GM18507 (cell line): ENCODE results near the gene RASAL3.
A peak's percentile ranks its signal among the peaks of the same experiment; 100 is the strongest.
"Not testable (repeated sequence)": the region's sequence is repeated elsewhere in the genome, so short reads cannot be mapped to it uniquely, and the experiment has no call there.

Experiments
- DNase-seq: peaks from one replicate; pipeline ENCODE4 v3.0.0; 2011; ENCODE audit warnings: low read depth; ENCODE audit not compliant: insufficient read length; ENCODE audit errors: extremely low spot score
- FAIRE-seq: peaks from 2 replicates; lab custom pipeline; 2011; peaks lifted over from hg19 to GRCh38; lab: Jason Lieb, UNC

The RASAL3 gene

DNA sequence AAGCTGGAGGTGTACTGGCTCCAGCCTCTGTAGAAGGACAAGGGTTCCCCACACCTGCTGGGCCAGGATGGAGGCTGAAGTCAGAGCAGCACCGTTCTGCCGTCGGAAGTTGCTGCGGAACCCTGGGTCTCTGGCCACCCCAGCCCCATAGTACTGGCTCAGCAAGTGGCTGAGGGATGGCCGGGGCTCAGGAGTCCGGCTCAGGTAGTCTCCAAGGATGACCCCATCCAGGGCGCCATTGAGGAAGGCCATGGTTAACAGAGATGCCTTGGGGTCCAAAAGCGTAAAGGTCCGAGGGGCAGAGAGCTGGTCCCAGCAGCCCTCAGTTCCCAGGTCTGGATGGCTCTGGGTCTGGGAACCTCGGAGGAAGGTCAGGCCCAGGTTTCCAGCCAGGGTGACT is 11.3 kb upstream of the RASAL3 start:
- FAIRE-seq (no peak), DNase-seq (no peak)

DNA sequence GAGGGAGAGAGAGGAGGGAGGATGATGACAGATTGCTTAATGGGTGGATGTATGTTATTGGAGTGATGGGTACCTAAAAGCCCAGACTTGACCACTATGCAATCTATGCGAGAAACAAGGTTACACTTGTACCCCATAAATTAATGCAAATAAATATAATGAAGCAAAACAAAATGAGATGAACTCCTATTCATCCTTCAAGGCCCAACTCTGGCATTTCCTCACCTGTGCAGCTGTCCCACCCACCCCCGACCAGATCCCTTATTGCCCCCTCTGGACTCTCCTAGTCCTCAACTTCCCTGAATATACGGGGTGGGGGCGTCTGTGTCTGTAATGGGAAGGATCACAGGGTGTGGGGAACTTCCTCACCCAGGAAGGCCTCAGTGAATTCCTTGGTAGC is 10.8 kb upstream of the RASAL3 start:
- DNase-seq: no peak
- no peak for FAIRE-seq

- DNase-seq, FAIRE-seq: not testable (repeated sequence)
These were observed 9.5 kb upstream of the RASAL3 start for GRCh38 chr19:15473821-15474220.

GRCh38 chr19:15471639-15472101 is 7.3 kb upstream of the RASAL3 start:
- DNase-seq (no peak), FAIRE-seq (no peak)

DNA sequence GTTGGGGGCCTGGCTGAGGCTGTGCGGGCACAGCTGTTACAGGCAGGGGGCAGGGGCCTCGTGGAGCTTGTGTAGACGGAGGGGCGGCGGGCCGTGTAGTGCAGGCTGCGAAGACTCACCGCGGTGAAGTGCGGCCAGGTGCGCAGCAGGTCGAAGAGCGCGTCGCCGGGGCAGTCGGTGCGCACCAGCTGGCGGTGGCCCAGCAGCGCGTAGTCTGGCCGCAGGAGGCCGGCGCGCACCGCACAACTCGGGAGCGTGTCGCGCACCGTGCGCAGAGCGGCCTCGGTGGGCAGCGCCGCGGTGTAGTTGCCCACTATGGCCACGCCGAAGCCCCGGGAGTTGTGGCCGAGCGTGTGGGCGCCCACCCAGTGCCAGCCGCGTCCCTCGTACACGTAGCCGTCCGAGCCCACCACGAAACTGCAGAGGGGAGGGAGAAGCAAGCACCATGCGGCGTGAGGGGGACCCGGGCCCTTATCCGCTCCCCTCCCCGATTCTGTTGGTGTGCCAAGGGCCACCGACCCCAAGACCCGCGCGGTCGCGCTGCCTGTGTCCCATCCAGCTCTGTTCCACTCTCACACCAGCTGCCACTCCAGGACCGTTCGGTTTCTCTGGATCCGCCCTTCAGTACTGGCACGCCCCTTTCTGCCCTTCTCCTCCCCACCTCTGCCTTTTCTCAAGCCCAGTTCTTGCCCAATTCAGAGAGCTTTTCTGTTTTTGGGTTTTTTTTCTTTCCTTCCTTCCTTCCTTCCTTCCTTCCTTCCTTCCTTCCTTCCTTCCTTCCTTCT is 5.4 kb upstream of the RASAL3 start:
- DNase-seq: no peak
- FAIRE-seq: no peak

- FAIRE-seq: no peak
- no peak for DNase-seq
These were observed 4.5 kb upstream of the RASAL3 start for GRCh38 chr19:15468675-15469512.

GRCh38 chr19:15467734-15468214 is 3.4 kb upstream of the RASAL3 start:
- no peak for FAIRE-seq

GRCh38 chr19:15466851-15467733 is 2.7 kb upstream of the RASAL3 start:
- DNase-seq (no peak), FAIRE-seq (peak; percentile 99)

More at GRCh38 chr19:15467734-15468214, 3.4 kb upstream of the RASAL3 start:
- DNase-seq: no peak

DNA sequence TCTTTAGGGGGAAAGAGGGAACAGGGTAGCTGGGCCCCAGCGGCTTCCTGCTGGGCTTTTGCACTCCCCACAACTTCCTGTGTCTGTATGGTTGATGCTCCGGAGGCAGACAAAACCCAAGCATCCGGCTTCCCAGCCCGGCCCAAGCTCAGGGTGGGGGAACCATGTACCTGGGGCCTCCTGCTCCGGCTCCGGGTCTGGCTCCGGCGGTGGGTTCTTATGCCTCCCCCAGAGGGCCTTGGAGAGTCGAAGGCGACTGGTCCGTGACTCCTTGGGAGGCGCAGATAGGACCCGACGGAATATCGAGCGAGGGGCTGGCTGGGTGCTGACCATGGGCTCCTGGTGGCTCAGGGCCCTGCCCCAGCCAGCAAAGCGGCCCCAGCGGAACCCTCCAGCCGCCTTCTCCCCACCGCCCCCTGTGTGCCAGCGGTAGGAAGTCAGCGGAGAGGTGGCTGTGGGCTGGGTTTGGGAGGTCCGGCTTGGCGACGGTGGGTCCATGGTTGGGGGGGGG is 428 bp downstream of the RASAL3 start:
- FAIRE-seq (peak; percentile 90), DNase-seq (peak; percentile 56)

DNA sequence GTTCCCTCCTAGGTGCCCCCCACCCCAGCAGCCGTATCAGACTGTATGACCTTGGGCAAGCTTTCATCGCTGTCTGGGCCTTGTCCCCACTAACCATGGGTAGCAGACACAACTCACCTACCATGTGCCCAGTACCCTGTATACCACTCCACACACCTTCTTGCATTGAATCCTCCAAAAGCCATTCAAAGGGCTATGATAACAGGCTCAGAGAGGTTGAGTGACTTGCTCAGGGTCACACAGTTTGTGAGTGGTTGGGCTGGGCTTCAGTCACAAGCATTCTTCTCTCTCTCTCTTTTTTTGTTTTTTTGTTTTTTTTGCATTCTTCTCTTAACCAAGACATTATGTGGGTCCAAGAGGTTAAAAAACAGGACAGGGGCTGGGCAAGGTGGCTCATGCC is 2.6 kb downstream of the RASAL3 start:
- FAIRE-seq (no peak), DNase-seq (no peak)

DNA sequence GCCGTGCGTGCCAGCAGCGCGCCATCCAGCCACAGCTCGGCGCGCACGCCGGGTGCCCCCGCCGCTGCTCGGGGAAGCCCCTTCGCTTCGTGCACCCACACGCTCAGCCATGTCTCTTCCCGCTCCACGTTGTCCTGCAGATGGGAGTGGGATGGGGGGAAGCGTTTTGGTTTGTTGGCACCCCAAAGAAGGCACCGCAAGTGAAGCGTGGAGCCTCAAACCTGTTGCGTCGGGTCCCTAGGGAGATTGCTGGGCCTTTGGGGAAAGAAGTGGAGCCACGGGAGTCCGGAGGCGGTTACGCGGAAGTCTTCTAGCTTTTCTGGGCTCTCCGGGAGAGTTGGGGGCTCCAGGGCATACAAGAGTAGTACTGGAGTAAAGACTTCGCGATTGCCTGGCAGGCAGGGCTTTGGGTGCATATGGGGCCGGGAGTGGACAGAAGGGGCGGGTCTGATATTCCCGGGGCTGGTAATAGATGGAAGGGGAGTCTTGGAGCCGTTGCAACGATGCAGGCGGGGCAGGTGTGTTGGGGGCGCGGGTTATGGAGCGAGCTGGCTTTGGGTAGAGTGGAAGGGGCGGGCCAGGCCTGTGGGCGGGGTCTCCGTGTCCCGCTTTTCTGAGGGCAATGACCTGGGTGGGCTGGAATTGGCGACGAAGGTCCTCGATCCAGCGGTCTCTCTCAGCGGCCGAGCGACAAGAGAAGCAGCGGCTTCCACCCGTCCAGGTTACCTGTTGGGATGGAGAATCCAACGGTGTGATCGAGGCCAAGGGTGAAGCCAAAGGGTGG is 6.5 kb downstream of the RASAL3 start:
- DNase-seq: no peak
- FAIRE-seq: no peak

DNA sequence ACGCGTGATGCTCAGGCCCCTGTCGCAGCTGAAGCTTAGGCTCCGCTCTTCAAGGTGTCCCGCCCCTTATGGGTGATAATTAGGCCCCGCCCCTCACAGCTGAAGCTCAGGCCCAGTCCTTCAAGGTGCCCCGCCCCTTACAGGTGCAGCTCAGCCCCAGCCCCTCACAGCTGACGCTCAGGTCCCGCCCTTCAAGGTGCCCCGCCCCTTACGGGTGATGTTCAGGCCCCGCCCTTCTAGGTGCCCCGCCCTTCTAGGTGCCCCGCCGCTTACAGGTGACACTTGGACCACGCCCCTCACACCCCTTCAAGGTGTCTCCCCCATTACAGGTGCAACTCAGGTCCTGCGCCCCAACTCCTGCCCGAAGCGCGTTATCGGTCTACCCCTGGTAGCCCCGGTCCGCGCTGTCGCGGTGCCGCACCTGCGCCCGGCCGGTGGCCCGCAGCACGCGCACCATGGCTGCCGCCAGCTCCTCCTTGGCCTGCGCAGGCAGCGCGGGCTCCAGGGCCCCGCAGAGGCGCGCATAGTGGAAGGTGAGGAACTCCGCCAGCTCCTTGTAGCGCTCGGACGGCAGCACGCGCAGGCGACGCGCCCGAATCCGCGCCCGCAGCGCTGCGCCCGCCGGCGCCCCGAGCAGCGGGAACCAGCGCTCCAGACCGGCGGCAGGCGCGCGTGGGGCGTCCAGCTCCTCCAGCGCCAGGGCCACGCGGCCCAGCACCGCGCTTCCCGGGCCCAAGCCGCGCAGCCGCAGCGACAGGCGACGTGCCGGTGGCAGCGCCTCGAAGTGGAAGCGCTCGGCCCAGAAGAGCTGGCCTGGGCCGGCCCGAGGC is 7.3 kb downstream of the RASAL3 start:
- DNase-seq (no peak), FAIRE-seq (no peak)

DNA sequence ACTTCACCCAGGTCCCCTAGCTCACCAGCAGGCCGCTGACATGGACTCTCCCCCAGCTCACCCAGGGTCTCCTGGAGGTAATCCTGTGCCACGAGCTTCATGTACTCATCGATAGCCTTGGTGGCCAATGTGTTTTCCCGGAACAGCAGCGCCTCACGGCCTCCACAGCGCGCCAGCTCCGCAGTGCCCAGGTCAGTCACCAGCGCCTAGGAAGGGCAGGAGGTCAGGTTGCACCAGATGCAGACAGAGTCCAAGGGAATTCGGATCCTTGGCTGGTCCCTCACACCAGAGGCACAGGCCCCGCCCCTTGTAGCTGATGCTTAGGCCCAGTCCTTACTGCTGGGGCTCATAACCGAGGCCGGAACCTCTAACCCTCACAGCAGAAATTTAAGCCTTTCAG is 7.9 kb downstream of the RASAL3 start:
- FAIRE-seq (no peak), DNase-seq (no peak)

DNA sequence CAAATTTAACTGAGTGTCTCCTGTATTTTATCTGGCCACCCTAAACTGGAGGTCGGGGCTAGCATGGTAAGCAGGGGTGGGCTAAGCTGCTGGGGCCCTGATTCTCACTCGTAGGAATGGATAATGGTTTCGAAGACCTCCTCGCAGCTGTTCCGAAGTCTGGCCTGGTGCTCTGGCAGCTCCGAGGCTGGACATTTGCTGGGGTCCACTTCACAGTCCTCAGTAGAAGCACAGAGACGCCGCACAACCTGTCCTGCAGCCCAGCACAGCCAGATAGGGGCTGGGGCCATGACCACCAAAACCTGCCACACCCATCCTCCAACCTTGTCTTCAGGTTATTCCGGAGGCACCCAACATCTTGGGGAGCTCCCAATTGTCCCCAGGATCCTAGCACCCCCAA is 8.3 kb downstream of the RASAL3 start:
- FAIRE-seq (no peak), DNase-seq (no peak)

DNA sequence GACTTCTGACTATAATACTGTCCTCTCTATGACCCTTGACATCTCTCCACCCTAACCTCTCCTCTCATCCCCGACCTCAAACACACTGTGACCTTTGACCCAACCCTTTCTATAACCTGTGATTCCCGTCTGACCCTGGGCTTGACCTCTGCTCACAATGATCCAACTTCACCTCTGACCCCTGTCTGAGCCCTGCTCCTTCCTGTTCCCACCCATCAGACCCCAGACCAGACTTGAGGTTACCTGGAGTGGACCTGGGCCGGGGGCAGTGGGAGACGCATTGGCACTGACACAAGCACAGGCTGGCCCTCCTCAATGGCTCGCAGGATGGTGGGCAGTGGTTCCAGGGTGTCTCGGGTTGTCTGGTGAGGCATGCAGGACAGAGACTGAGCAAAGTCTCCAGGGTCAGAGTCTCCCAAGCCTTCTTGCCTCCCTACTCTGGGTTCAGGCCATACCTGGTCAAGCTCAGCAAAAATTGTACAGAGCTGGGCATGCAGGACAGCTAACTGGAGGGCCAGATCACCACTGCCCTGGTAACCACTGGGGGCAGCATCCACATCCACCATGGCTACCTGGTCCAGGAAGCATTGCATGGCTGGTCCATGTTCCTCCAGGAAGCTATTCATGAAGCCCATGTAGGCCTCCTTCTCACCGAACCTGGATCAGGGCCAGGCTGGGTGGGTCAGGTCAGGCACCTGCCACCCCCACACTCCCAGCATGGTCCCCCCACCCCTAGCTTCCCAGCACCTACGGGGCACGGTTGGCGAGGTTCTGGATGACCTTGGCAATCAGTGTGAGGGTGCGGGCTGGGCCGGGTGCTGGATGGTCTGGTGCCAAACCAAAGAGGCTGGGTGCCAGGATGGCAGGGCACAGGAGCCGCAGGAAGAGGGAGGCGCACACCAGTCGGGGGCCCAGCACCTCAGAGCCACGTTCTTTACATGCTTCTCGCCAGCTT is 10.2 kb downstream of the RASAL3 start:
- DNase-seq: no peak

DNA sequence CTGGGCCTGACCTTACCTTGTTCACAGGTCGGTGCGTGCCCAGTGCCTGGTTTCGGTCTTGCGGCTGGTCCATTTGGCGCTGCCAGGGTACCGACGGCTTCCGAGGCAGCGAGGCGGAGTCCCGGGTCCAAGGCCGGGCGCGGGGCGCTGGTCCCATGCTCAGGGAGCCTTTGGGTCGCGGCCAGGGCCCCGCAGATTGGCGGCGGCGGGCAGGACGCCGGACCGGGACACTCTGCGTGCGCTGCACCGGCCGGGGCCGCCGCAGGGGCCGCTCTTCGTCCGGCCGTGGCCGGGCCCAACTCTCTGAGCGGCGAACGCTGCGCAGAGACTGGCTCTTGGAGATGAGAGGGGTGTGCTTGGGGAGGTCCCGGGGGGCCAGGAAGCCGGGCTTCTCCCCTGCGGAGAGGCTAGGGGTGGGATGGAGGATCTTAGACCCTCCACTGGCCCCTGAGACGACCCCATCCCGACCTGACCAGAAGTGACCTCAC is 11.2 kb downstream of the RASAL3 start:
- no peak for DNase-seq
- FAIRE-seq: no peak

More for the DNA sequence above, 10.2 kb downstream of the RASAL3 start:
- no peak for FAIRE-seq
